ENCODE results near the gene CXCL8.

GRCh38 chr4:73751166-73751565, 10.8 kb downstream of the CXCL8 start:
- TF ChIP-seq POLR2AphosphoS5 (IDR thresholded peaks at IDR 0.05; ENCODE audit: low read depth, low read length) (no peak), EP300 (IDR thresholded peaks at IDR 0.05; ENCODE audit: borderline replicate concordance in 1 of 2, low read depth in 1 of 2, low read length in 1 of 2) (no peak), RAD21 (IDR thresholded peaks at IDR 0.05; ENCODE audit: low read length) (no peak), TCF12 (IDR thresholded peaks at IDR 0.05) (no peak), JUND (IDR thresholded peaks at IDR 0.05) (no peak), CTCF (IDR thresholded peaks at IDR 0.05) (no peak), EZH2phosphoT487 (IDR thresholded peaks at IDR 0.05; ENCODE audit: borderline replicate concordance, low read depth) (no peak), TEAD4 (IDR thresholded peaks at IDR 0.05; ENCODE audit: borderline replicate concordance, insufficient read depth) (no peak), YY1 (IDR thresholded peaks at IDR 0.05; ENCODE audit: low read depth) (no peak), FOSL2 (IDR thresholded peaks at IDR 0.05; ENCODE audit: borderline replicate concordance, low read depth) (no peak), GABPA (IDR thresholded peaks at IDR 0.05; ENCODE audit: low read depth) (no peak), TAF1 (IDR thresholded peaks at IDR 0.05; ENCODE audit: borderline replicate concordance, low read depth, low read length) (no peak)
